Activated T-cell treated with anti-CD3 and anti-CD28 coated beads for 48 hours (primary cell): ENCODE results near the gene WFIKKN2.

ENCODE experiments used
- DNase-seq: peaks from one replicate; pipeline ENCODE4 v3.0.0-alpha.2; 2020; ENCODE audit warnings: low read depth

WFIKKN2 gene

DNA sequence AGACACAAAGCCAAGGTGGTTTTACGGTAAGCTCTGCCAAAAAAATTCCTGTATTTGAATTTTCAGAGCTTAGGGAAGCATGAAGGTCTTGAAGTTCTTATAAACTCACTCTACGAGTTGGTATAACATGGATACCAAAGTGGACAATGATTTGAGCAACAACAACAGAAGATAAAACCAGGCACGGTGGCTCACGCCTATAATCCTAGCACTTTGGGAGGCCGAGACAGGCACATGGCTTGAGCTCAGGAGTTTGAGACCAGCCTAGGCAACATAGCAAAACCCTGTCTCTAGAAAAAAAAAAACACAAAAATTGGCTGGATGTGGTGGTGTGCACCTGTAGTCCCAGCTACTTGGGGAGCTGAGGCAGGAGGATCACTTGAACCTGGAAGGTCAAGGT, 43.7 kb downstream of the WFIKKN2 start:
- DNase-seq: no peak

DNA sequence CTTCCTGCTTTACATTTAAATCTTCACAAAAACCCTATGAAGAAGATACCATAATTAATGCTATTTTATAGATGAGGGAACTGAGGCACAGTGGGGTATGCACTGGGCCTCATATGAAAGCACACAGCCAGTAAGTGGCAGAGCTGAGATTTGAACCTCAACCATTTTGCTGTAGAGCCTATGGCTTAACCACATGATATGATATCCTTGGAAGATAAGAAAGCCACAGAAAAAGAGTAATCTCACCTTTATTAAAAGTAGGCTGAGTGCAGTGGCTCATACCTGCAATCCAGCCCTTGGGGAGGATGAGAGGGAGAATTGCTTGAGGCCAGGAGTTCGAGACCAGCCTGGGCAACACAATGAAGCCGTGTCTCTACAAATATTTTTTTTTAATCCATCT, 45.8 kb downstream of the WFIKKN2 start:
- no peak for DNase-seq

DNA sequence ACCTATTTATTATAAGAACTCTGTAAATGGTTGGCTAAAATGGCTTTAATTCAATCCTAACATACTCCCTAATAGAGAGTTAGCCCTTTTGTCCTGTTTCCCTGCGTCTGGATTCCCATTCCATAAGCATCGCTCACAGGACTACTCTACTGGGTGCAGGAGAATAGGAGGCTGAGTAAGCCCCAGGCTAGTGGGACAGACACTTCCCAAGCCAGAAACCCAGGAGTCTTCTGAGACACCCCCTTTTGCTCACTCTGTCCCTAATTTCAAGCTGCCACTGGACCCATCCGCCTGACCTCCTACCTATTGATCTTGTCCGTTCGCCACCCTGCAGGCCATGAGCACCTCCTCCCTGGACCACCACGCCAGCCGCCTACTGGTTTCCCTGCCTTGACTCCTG, 47.5 kb downstream of the WFIKKN2 start:
- DNase-seq: no peak

DNA sequence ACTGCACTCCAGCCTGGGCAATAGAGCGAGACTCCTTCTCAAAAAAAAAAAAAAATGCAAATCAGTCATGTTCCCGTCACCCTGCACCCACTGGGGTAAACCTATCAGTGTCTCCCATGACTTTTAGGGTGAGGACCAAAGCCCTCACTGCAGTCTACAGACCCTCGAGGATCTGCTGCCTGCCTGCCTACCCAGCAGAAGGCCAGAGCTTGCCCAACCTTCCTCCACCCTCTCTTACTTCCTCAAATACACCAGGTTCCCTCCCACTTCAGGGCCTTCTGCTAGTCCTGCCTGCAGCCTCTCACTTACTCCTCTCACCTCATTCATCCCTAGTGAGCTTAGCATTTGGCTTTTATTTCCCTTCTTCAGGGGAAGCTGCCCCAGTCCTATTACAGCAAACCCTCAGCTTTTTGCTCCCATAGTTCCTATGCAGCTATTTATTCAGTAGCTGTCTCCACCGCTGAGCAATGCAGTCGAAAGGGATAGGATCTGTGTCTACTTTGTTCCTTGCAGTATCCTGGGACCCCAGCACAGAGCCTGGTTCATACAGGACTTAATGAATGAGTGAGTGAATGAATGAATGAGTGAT, 48.6 kb downstream of the WFIKKN2 start:
- no peak for DNase-seq

DNA sequence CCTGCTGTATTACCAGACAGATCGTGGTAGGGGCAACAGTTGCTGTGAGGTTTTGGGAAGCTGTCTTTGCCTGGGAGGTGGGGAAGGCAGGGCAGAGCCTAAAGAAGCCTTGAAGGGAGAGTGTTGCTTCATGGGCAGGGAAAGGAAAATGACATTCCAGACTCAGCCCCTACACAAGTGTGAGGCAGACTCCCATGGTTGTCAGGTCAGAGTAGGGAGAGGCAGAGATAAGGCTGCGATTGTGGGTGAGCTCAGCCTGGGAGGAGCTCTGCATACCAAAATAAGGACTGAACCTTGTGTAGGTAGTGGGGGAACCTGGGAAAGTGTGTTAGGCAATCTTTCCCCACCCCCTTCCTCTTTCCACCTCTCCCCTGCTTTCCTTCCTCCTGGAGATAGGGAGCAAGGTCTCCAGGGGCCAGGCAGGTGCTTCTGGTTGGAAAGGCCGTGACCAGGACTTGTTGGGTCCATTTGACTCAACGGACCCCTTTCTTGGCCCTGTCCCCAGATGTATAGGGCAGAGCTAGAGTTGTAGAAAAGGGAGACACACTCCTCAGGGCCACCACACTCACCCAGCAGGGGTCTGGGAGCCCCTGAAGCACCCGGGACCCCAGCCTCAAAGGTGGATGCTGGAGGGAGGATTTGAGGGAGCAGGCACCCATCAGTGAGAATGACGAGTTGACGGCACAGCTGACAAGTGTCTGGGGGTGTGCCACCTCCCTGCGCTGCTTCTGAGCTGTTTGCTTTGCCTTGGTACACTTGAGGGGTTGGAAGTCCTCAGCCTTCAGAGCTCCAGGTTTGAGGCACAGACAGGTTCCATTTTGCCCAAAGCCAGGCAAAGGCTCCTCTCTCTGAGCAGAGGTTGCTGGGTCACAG, 49.3 kb downstream of the WFIKKN2 start:
- DNase-seq: no peak

DNA sequence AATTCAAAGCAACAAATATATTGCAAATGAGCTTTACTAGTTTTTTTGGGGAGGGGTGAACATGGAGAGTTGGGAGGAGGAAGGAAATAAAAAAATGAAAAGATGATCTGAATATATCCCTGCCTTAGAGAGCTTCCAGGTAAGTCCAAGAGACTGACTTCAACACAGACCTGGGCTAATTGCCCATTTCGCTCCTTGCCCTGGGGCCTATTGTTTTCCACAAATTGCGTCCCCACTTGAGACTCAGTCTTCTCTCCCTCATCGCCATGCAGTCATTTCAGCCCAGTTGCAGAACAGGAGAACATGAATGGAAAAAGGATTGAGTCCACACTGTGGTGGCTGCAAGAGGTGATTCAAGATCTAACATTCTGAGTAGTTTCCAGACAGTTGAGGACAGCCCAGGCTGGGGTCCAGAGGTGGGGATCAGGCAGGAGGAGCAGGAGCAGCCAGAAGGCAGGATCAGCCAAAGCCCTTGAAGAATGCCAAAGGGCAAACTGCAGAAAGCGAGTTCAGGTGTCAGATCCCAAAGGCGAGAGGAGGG, 52.4 kb downstream of the WFIKKN2 start:
- no peak for DNase-seq

DNA sequence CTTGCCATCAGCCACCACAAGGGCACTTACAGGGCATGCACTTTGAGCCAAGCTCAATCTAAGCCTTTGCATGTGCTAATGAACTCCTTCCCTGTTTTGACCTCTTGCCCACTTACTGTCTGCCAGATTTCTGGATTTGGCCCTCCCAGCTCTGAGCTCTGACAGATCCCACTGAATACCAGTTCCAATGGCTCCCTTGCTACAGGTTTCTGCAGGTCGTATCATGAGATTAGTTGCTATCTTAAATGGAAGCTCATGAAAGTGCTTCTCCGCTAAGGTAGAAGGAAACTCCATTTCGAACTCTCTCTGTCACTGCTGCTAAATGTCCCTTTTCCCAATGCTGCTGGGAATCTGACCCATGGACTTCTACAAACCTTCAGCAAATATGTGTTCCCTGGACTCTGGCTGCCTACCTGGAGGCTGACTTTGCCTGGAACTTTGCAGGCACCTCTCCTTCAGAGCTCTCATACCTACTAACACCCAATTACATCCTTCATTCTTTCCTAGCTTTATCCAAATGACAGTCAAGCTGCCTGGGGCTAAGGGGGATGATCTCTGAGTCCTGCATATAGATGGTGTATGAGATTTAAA, 54.2 kb downstream of the WFIKKN2 start:
- no peak for DNase-seq

DNA sequence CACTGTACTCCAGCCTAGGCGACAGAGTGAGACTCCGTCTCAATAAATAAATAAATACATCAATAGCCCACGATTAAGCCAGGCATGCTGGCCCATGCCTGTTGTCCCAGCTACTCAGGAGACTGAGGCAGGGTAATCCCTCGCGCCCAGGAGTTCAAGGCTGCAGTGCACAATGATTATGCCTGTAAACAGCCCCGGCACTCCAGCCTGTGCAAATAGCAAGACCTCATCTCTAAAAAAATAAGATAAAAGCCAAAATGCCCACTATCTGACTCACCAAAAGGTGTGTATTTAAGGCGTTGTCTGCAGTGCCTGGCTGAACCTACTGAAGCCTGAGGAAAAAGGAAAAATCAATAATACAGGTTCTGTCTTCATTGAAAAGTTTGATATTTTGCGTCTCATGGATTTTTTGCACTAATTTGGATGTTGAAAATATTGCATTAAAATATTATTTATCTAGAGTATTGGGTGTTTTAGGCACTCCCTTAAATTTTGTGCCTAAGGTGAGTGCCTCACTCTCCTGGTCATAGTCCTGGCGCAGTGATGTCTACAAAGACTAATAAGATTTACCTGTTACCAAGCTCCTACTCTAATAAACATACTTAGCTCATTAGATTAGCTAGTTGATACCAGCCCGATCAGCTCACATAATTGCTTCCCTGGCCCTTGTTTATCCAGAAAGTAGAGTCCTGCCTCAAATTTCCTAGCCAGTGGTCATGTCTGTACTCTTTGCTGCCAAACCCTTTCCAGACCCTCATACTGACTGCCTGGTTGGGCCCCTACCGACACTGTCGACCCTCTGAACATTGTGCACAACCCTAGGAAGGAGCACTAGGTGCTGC, 55.5 kb downstream of the WFIKKN2 start:
- no peak for DNase-seq

DNA sequence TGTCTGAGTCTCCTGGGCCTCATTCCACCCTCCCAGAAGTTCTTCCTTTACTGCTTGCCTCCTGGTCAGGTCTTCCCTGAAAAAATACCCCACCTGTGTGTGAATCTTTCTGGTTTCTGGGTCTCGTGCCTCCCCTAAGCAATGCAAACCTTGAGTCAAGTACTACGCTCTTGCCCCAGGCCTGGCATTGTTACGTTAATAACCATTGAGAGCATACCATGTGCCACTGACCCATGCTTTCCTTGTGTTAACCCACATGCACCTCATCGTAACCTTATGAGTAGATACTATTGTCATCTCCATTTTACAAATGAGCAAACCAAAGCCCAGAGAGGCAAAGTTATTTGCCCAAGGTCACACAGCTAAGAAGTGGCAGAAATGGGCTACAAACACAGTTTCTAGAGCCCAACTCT, 56.2 kb downstream of the WFIKKN2 start:
- no peak for DNase-seq
